Stimulated activated CD4-positive, alpha-beta T cell treated with anti-CD3 and anti-CD28 coated beads, Interleukin-4, amount 100 ng/mL, for 1 hour (primary cell): ENCODE data around the gene ANTKMT.
"Not testable (repeated sequence)": the region's sequence is repeated elsewhere in the genome, so short reads cannot be mapped to it uniquely, and the experiment has no call there.

Experiments
- DNase-seq: peaks from one replicate; pipeline ENCODE4 v3.0.0-alpha.2; 2020

ANTKMT gene

DNA sequence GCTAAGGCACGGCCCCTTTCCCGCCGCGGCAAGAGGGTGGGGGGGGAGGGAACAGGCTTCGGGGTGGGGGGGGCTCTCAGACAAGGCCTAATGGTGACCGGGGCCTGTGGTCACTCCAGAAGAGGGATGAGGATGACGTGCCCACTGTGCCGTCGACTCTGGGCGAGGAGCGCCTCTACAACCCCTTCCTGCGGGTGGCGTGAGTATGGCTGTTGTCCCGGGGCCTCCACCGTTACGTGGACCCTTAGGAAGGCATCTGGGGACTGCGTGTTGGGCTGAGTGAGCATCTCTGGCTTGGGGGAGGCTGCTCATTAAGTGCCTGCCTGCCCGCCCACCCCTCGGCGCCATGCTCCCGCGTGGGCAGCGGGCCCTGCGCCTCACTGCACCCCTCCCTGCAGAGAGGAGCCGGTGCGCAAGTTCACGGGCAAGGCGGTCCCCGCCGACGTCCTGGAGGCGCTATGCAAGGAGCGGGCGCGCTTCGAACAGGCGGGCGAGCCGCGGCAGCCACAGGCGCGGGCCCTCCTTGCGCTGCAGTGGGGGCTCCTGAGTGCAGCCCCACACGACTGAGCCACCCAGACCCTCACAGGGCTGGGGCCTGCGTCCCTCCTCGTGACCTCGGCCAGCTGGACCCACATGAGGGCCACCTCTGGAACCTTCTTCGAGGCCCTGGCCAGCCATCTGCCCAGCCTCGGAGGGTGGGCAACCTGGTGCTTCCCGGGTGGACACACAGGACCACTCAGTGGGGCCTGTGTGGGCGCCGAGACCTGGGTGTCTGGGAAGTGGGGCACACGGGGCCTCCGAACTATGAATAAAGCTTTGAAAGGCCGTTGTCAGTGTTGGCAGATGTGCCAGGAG is 8.2 kb downstream of the ANTKMT start:
- DNase-seq: no peak

DNA sequence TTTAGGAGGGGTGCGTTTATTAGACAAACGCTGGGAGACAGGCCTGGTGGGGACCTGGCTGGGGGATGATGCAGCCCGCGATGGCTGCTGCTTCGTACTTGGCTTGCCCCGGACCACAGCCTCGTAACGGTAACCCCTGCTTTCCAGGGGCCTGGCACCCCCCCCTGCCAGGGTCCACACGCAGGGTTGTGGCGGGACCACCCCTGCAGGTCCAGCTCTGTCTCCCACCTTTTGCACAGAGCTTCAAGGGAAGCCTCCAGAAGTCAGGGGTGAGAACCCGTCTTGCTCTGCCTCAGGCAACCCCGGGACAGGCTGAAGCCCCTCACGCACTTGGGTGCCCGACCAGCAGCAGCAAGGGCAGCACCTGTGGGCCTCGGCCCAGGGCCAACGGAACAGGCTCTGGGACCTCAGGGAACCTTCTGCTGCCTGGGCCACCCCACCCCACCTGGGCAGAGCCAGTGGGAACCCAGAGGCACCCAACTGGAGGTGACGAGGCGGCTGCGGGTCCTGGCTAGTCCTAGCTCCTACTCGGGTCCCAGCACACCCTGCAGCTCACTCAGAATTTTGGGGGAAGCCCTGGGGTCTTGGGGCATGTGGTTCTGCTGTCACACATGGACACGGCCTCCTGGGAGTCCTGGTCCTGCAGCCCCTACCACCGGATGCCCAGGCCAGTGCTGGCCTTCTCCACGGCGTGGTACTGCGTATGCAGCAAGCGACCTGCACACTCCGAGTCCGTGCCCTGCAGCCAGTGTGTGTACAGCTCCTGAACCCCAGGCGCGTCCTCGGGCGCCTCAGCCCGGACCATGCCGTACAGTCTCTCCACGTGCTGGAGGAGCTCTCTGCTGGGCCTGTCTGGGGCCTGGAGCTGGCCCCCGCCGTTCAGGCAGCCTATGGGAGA is 9.1 kb downstream of the ANTKMT start:
- DNase-seq: no peak

DNA sequence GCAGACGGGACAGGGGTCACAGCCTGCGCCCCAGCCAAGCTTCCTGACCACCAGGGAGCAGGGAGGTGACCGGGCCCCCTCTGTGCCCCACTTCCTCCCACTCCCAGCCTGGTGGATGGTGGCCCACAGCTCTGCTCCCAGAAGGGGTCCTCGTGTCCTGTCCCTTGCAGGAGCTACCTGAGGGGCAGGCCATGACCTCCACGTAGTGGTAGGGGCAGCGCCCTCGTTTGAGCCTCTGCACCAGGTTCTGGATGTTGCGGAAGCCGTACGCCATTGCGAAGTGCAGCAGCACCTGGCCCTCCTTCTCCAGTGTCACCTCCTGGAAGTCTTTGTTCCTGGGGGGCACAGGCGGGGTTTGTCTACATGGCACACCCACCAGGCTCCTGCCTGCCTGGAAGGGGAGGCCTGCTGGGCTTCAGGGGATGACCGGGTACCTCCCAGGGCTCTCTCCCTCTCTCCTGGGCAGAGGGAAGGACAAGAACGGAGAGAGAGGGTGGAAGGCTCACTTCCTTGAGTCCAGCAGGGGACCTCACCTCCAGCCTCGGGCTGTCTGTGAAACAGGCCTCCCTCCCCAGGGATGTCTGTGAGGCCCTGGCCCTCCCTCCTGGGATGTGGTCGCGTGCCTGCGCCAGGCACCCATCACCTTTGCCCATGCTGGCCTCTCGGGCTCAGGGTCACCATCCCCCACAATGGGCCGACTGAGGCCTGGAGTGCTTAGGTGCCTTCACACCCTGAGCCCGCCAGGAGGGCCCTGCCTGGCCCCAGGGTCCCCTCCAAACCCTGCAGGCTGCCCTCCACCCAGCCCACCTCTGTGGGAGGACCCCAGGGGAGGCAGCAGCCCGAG is 9.9 kb downstream of the ANTKMT start:
- no peak for DNase-seq

DNA sequence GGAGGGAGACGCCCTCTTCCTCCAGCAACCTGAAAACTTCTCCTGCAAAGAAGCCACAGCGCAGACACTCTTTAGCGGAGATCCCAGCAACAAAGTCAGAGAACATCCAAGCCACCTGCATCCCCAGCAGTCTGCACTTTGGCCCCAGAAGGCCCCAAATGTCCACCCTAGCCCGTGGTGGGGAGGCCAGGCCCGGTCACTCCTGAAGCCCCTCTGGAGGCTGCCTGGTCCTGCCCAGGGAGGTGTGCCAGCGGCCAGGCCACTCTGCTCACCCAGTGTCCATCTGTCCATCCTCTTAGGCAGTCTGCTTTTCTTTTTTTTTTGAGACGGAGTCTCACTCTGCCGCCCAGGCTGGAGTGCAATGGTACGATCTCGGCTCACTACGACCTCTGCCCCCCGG is 11.4 kb downstream of the ANTKMT start:
- no peak for DNase-seq

DNA sequence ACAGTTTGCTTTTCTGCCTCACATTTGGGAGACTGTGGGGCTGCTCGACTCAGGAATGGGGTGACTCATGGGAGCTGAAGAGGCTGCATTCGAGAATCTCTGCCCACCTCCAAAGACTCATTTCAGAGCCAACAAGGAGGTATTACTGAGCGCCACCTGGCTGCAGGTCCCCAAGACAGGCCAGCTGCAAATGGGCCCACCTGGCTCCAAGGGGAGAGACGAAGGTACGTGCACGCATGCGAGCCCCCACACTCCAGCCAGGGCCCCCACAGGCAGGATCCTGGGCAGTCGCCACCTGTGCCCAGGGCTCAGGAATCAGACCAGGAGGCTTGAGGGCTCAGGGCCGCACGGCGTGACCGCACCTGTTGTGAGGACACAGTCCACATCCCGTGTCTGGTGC is 12.0 kb downstream of the ANTKMT start:
- no peak for DNase-seq

DNA sequence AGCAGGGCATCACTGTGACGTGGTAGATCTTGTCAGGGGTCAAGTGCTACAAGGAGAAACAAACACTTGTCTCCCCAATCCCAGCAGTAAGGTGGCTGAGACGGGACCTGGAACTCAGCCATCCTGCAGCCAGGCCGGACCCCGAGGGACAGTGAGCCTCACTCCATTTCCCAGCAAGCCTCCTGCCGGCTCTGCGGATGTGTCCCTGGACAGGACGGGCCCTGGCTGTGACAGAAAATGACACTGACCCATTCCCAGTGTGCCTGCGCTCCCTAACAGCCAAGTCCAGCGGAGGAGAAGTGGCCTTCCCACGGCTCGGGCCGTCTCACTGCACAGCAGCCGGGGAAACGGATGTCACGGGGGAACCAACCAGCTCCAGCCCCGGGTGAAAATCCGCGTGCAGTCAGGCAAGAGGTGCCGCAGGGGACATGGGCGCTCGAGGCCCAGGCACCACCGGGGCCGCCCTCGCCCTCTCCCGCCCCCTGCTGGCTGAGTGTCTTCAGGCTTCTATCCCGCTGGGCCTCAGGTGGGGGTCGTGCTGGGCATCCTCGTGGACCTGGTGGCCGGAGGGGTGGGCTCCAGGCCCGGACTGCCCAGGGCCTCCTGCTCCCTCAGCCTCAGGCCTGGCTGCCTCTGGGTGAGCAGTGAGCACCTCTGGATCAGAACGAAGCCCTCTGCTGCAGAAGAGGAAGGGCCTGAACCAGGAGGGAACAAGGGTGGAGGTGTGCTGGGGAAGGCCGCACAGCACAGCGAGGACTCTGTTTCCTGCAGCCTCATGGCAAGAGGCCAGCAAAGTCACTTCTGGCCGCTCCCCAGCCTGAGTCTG is 12.6 kb downstream of the ANTKMT start:
- peak; percentile 56 for DNase-seq

DNA sequence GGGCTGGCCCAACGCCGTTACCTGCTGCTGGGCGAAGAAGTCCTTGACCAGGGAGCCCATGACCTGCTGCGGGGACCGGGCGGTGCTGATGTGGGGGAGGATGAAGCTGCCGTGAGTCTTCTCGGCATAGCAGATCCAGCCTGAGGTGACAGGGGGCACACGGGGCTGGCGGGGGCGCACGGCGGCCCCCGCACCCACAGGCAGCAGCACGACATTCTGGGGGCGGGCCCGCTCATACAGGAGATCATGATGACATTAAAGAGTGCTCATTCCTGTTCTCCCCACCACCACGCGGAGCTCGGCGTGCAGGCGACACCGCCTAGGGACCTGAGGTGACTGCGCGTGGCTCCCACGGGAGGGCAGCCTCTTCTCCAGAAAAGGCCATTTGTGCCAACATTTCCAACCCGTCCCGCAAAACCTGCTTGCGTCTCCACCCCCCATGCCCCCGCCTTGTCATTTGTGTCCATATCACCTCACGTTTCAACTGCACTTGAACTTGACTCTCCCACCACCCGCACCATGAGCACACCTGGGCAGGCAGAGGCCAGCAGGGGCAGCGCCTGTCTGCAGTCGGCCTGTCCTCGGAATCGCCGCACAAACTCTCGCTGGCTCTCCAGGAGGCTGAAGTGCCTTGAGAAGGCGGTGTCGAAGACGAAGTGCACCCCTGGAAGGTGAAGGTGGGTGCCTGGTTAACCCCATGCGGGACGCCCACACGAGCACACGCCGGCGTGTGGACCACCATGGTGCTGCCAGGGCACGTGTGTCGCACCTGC is 13.4 kb downstream of the ANTKMT start:
- no peak for DNase-seq

DNA sequence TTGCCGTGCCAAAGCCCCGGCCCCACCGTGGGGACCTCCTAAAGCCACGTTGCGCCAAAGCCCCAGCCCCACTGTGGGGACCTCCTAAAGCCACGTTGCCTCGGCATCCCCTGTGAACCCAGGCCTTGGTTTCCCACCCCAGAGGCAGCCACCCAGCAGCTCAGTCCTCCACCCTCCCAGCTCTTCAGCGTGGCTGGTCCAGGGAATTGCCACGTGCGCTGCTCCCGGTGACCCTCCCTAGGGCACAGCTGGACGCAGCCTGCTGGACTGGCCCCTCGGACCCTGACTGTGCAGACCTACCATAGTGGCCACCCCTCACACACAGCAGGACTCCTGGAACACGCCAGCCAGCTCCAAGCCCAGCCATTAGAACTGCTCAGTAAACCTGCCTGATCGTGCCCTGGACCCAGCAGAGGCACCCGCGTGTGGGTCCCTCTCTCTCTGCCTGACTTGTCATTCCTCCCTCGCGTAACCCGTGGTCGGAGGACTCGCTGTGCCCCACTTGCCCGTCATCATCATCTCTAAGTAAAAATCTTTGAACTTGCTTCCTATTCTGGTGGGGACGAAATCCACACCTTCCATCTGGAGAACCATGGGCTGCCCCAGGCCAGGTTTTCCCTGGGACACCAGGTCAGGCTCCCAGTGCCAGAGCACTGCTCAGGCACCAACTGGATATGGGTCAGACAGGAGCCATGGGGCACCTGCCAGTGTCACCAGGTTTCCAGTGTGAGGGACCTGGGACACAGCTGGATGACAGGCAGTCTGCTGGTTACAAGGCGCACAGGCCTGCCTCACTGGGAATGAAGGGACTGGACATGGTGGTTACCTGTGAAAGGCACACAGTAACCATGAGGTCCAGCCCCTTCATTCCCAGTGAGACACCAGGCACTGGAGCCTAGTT is 14.3 kb downstream of the ANTKMT start:
- DNase-seq: no peak

DNA sequence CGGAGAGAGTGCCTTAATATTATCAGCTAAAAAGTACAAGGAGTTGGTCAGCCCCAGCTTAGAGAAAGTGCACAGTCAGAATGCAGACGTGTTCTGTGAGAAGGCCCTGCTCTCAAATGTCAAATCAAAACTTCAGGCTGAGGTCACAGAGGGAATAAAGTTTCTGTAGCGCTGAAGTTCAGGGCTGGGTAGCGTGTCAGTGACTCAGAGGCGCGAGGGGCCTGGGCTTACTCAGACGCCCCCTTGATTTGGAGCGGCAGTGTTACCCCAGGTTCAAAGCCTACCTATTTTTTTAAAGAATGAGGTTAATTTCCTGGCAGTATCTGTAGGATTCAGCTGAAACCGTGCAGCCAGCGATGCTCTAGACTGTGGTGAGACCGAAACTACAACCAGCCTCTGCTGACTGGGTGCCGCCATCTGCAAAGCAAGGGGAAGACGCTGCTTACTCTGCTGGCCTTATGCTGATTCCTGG is 15.1 kb downstream of the ANTKMT start:
- DNase-seq: peak; percentile 45

DNA sequence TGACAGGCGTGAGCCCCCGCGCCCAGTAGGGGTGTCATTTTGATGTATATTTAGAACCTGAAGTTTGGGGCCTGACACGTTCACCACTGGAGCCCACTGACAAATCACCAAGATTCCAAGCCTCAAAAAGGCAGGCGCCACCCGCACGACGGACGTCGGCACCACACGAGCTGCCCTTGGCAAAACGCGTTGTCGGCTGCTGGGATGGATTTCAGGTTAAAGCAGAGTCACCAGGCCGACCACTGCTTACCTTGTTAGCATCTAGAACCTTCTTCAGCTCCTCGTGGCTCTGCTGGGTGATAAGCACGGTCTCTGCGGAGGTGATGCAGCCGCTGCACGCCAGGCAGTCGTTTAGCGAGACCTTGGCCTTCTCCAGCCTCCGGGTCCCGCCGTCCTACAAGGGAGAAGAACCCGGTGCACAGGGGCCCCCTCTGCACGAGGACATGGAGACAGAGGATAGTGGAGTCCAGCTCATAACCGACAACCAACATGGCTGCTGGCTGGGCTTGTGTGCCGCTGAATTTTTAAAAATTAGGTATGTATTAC is 16.1 kb downstream of the ANTKMT start:
- DNase-seq: no peak

DNA sequence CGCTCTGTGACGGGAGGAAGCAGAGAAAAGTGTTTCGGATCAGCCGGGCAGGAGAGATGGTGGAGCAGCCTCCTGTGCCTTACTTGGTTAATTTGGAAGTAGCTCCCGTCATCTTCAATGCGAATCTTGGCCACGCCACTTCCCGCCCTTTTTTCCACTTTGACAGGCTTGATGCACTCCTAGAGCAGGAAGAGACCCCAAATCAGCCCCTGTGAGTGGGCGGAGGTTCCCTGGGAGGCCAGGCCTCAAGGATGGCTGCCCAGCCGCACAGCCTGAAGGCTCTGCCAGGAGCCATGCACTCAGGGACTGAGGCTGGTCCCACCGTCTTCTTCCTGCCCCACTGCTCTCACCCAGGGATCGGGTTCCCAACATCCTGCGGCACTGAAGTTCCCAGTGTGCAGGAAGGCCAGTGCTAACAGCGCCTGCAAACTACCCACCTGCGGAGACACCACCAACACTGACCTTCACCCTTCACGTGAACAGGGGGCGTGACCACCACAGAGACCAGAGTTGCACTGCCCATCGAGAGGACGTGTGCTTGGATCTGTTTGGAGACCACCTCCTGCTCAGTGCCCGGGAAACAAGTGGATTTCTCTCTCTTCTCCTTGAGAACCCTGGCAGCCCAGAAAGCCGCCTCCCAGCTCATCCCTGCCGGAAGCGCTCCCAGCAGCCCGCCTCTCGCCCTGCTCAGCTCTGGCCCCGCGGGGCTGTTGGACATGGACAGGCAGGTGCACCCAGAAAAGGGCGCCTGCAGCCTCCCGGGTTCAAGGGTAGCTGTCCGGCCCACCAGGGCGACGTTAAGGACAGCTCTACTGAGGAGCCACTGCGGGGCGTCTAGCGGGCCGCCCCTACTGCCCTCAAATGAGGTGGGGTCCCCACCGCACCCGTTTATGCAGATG is 18.9 kb downstream of the ANTKMT start:
- DNase-seq: no peak

DNA sequence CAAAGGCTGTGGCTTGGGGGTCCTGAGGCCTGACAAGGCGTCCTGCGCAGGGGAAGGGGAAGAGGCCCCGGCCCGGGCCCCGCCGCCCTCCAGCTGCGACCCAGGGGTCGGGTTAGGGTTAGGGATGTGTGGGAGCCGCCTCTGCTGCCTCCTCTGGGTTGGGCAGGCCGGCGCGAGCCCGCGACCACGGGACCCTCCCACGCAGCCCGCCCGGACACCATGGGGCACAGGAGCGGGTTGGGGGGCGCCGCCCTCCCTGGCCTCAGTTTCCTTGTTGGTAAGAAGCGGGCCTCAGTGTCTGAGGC is 19.5 kb downstream of the ANTKMT start:
- DNase-seq: no peak

DNA sequence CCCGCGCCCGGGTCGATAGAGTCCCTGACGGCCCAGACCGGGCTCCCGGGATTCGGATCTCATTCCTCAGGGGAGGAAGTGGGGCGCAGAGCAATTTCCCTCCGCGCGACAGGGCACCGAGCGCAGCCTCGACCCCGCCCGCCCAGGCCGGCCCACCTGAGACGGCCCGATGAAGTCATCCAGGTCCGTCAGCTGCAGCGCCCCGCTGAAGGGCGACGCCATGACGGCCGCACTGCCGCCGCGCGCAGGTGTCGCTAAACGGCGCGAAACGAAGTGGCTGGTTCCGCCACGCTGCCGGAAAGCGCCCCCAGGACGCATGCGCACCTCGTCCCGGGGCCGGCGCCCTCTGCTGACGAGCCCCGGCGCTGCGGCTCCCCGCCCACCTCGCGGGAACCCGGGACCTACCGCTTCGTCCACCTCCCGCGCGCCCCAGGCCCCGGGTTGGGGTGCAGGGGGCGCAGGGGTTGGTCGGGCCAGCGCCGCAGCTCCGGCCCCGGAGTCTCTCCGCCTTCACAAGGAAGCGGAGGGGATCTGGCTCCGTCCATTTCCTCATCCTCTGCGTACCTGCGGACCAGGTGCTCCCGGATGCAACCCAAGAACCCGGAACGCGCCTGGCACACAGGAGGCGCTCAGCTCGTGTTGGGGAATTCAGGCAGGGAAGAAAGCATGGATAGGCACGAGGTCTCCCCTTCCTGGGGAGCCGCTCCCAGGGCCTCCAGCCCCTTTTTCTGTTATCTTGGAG is 20.0 kb downstream of the ANTKMT start, which contains the start of gene CIAO3:
TSS of gene CIAO3 (minus strand) at position 234 of the 742 bp plus-strand sequence. CDS start at position 222, 12 bp downstream.
- peak; percentile 89 for DNase-seq

DNA sequence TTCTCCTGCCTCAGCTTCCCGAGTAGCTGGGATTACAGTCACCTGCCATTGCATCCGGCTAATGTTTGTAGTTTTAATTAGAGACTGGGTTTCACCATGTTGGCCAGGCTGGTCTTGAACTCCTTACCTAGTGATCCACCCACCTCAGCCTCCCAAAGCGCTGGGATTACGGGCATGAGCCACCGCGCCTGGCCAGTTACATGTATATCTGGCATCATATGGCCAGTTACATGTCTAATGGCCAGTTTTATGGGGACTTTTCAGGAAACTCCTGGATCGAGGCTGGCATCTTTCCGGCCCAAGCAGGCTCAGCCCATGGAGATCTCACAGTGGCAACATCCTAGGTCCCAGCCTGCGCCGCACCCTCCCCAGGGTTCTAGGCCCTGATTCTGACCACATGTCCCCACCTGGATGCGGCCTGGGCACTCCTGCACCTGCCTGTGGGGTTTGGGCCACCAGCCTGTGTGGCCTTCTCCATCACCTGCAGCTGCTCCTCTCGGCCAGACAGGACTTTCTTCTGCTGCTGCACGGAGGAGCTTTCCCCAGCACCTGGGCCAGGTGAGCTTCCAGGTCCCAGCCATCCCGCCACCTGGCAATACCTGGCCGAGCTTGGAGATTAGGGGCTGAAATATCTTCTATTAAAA is 21.2 kb downstream of the ANTKMT start:
- DNase-seq: no peak

DNA sequence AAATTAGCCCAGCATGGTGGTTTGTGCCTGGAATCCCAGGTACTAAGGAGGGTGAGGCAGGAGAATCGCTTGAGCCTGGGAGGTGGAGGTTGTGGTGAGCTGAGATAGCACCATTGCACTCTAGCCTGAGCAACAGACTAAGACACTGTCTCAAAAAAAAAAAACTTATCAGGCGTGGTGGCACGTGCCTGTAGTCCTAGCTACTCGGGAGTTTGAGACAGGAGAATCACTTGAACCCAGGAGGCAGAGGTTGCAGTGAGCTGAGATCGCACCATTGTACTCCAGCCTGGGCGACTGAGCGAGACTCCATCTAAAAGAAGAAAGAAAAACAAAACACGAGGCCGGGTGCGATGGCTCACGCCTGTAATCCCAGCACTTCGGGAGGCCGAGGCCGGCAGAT is 21.9 kb downstream of the ANTKMT start:
- DNase-seq: not testable (repeated sequence)

DNA sequence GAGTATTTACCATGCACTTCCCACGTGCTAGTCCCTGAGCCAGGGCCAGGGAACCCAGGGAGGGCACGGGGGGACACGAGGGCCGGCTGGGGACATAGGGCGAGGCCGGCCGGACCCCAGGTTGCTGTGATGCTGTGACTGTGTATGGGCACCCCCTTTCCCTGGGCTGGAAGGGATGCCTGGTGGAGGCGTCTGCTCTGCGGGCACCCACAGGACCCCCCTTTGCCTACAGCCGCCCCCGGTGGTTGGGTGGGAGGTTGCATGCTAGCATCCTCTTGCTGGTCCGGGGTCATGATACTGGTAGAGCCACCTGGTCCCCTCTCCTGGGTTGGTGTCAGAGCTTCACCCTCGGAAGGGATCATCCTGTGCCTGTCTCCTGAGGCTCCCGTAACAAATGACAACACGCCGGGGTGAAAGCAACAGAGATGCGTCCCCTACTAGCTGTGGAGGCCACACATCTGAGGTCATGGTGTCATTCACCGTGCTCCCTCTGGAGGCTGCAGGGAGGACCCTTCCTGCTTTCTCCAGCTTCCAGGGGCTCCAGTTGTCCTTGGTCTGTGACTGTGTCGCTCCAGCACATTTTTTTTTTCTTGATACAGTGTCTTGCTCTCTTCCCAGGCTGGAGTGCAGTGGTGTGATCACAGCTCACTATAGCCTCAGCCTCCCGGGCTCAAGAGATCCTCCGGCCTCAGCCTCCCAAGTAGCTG is 23.0 kb downstream of the ANTKMT start:
- no peak for DNase-seq

DNA sequence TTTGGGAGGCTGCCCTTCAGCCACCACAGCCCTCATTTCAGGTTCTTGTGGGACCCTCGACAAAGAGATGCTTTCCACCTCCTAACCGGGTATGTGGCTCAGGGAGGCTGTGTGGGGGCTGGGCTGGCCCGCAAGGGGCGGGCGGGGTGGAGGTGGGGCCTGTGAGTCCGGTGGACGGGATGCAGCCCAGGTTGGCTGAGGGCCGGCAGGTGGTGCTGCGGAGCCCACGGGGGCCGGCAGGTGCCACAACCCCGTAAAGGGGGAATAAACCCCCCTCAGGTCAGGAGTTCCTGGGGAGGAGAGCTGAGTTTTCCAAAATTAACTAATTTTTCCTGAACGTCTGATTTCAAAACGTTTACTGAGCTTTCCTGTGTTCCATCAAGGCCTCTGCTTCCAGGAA is 24.8 kb downstream of the ANTKMT start:
- DNase-seq: no peak
